Keratinocyte (primary cell): ENCODE results near the gene ACSL6. TPM values are rescaled to one million over a fixed set of nuclear protein-coding genes. Genes with fewer than 3 reads are reported as not detected.

Experiments used
- DNase-seq: peaks from one replicate; pipeline ENCODE4 v3.0.0-alpha.2; 2011; ENCODE audit warnings: low read depth, missing footprints, low spot score
- FAIRE-seq: peaks from 2 replicates; lab custom pipeline; 2011; peaks lifted over from hg19 to GRCh38; lab: Jason Lieb, UNC
- H2AFZ ChIP-seq: 2 replicates; pipeline ENCODE4 v1.6.0; 2012; ENCODE audit warnings: low read length, control low read depth, inconsistent platforms; ENCODE audit not compliant: control insufficient read depth
- H3K27ac ChIP-seq: 2 replicates; pipeline ENCODE4 v1.5.1; 2011; ENCODE audit warnings: low read length; ENCODE audit not compliant: control insufficient read depth, insufficient read depth
- H3K27me3 ChIP-seq: 3 replicates; pipeline ENCODE4 v1.6.0; 2011; ENCODE audit warnings: low read length; ENCODE audit not compliant: control insufficient read depth, insufficient read depth; ENCODE audit errors: extremely low read depth
- H3K36me3 ChIP-seq, 2 experiments: 2 replicates in 1 of 2; 3 replicates in 1 of 2; pipeline ENCODE4 v1.5.1; 2011; ENCODE audit warnings: low read length in 2 of 2, mild to moderate bottlenecking in 1 of 2; ENCODE audit not compliant: control insufficient read depth in 2 of 2, insufficient read depth in 2 of 2; ENCODE audit errors: extremely low read depth in 1 of 2
- H3K4me1 ChIP-seq: 3 replicates; pipeline ENCODE4 v1.5.1; 2011; ENCODE audit warnings: low read length; ENCODE audit not compliant: control insufficient read depth, insufficient read depth; ENCODE audit errors: extremely low read depth
- H3K4me2 ChIP-seq: 3 replicates; pipeline ENCODE4 v1.6.0; 2011; ENCODE audit warnings: low read depth, low read length; ENCODE audit not compliant: control insufficient read depth, insufficient read depth; ENCODE audit errors: extremely low read depth
- H3K4me3 ChIP-seq, 3 experiments: fragments of 200-600 bp in 1 of 3; sonication (generic) in 1 of 3; 2 replicates in 2 of 3; 3 replicates in 1 of 3; pipeline ENCODE4 v1.5.1; 2011 to 2016; ENCODE audit warnings: low read length in 3 of 3, mild to moderate bottlenecking in 3 of 3, control low read depth in 2 of 3, inconsistent platforms in 1 of 3, low read depth in 1 of 3, mixed read lengths in 1 of 3, mixed run types in 1 of 3, moderate library complexity in 1 of 3; ENCODE audit not compliant: control insufficient read depth in 2 of 3, insufficient read depth in 2 of 3; ENCODE audit errors: extremely low read depth in 1 of 3
- H3K79me2 ChIP-seq: 2 replicates; pipeline ENCODE4 v1.6.0; 2012; ENCODE audit warnings: low read length; ENCODE audit not compliant: control insufficient read depth, insufficient read depth
- H3K9ac ChIP-seq: 3 replicates; pipeline ENCODE4 v1.6.0; 2011; ENCODE audit warnings: low read length; ENCODE audit not compliant: control insufficient read depth, insufficient read depth; ENCODE audit errors: extremely low read depth
- H3K9me1 ChIP-seq: 3 replicates; pipeline ENCODE4 v1.6.0; 2011; ENCODE audit warnings: low read length; ENCODE audit not compliant: control insufficient read depth, insufficient read depth; ENCODE audit errors: extremely low read depth
- H3K9me3 ChIP-seq: 2 replicates; pipeline ENCODE4 v1.5.1; 2012; ENCODE audit warnings: low read depth, low read length; ENCODE audit not compliant: control insufficient read depth
- H4K20me1 ChIP-seq: 3 replicates; pipeline ENCODE4 v1.6.0; 2011; ENCODE audit warnings: low read length; ENCODE audit not compliant: control insufficient read depth, insufficient read depth; ENCODE audit errors: extremely low read depth
- CTCF ChIP-seq, 3 experiments: IDR thresholded peaks in 1 of 3; conservative IDR thresholded peaks in 1 of 3; optimal IDR thresholded peaks in 1 of 3; 2 replicates in 2 of 3; 3 replicates in 1 of 3; pipeline versions ENCODE3 to v1.5.1; 2011; ENCODE audit warnings: low read length in 3 of 3, mild to moderate bottlenecking in 3 of 3, moderate library complexity in 2 of 3, control low read depth in 1 of 3, inconsistent platforms in 1 of 3; ENCODE audit not compliant: insufficient read depth in 2 of 3; ENCODE audit errors: extremely low read depth in 1 of 3
- EZH2 ChIP-seq: IDR thresholded peaks from one replicate; pipeline ENCODE4 v1.6.1; 2012; ENCODE audit warnings: inconsistent platforms, mild to moderate bottlenecking, low read length, moderate library complexity
- dilution Hi-C: fragments of 300-500 bp; cut with MboI; formaldehyde crosslinking; loops from one replicate; pipeline ENCODE4 v1.7.0; 2020; ENCODE audit warnings: low sequenced_read_pairs; ENCODE audit not compliant: extremely low pct_ligation_motif_present
- polyA plus RNA-seq, 5 experiments: library from polyadenylated mRNA; depleted of rRNA in 3 of 5; stranded (reverse) in 3 of 5; stranded (forward) in 1 of 5; unstranded in 1 of 5; fragments of >200 nt; gene quantifications; 1 replicate in 1 of 5; 2 replicates in 3 of 5; 3 replicates in 1 of 5; pipeline versions ENCODE4 v1.2.1 to v1.2.3, GENCODE V29; 2011 to 2012; ENCODE audit warnings: missing spikeins in 2 of 5, low read depth in 1 of 5, low replicate concordance in 1 of 5

Gene ACSL6
- polyA plus RNA-seq, 1 donor (not counting 4 experiments of a cell fraction or from before 2014, with no cell fraction given), result 0.18 TPM

- H3K4me2 ChIP-seq, result peak overlapping the region; percentile 38
- H3K36me3 ChIP-seq, result no peaks in the 10 kb centered on the region
- H3K4me1 ChIP-seq, result peaks cover 25% of the 10 kb centered on the region
- dilution Hi-C loops, result no loop called here
- H2AFZ ChIP-seq, result no peak overlapping the region
- H3K4me3 ChIP-seq, result no peak overlapping the region
- H3K27me3 ChIP-seq, result peaks cover 18% of the 10 kb centered on the region
- no peaks in the 10 kb centered on the region for H4K20me1 ChIP-seq
- no peak overlapping the region for H3K9ac ChIP-seq
- H3K9me3 ChIP-seq, result no peaks in the 10 kb centered on the region
- peak; percentile 43 for FAIRE-seq
- peak; percentile 60 for DNase-seq
- H3K9me1 ChIP-seq, result no peaks in the 10 kb centered on the region
- no peak overlapping the region for H3K27ac ChIP-seq
- no peak for TF ChIP-seq EZH2
- no peak for TF ChIP-seq CTCF (optimal IDR thresholded peaks at IDR 0.05 in 1 of 3, IDR thresholded peaks at IDR 0.05 in 1 of 3, conservative IDR thresholded peaks at IDR 0.05 in 1 of 3; ENCODE audit: extremely low read depth in 1 of 3, insufficient read depth in 2 of 3, low read length in 3 of 3)
- no peaks in the 10 kb centered on the region for H3K79me2 ChIP-seq
Observed at GRCh38 chr5:132008961-132009680, 2.3 kb downstream of the ACSL6 start.

GRCh38 chr5:132008163-132008473 is 3.3 kb downstream of the ACSL6 start:
- dilution Hi-C loops, result no loop called here
- H3K4me1 ChIP-seq, result peaks cover 18% of the 10 kb centered on the region
- H3K9me1 ChIP-seq, result no peaks in the 10 kb centered on the region
- no peaks in the 10 kb centered on the region for H3K36me3 ChIP-seq
- H3K4me2 ChIP-seq, result peak overlapping the region; percentile 38
- H3K27ac ChIP-seq, result no peak overlapping the region
- peaks cover 18% of the 10 kb centered on the region for H3K27me3 ChIP-seq
- TF ChIP-seq EZH2, result no peak
- no peak for TF ChIP-seq CTCF (optimal IDR thresholded peaks at IDR 0.05 in 1 of 3, IDR thresholded peaks at IDR 0.05 in 1 of 3, conservative IDR thresholded peaks at IDR 0.05 in 1 of 3; ENCODE audit: extremely low read depth in 1 of 3, insufficient read depth in 2 of 3, low read length in 3 of 3)
- no peak overlapping the region for H3K9ac ChIP-seq
- H3K9me3 ChIP-seq, result no peaks in the 10 kb centered on the region
- H2AFZ ChIP-seq, result no peak overlapping the region
- H3K79me2 ChIP-seq, result no peaks in the 10 kb centered on the region
- no peak overlapping the region for H3K4me3 ChIP-seq
- no peak for DNase-seq
- FAIRE-seq, result no peak
- H4K20me1 ChIP-seq, result no peaks in the 10 kb centered on the region
